ENCODE data around the gene KCNG2.

DNA sequence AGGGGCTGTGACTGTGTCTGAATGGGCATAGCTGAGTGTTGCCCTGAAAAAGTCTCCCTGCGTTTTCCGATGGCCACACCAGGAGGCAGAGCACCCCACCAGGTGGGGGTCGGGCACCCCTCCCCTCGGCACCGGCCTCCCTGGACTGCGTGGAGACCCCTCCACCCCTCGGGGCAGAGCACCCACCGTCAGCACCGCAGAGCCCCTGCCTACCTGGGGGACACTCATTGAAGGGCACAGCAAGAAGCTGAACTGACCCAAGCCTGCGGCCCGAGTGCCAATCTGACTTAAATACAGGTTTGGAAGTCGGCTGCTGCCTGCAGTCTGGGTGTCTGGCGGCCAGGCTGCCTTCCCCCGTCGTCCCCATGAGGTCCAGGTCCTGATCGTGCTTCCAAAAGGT, 69.9 kb downstream of the KCNG2 start:
- TF ChIP-seq, protein P1, sequence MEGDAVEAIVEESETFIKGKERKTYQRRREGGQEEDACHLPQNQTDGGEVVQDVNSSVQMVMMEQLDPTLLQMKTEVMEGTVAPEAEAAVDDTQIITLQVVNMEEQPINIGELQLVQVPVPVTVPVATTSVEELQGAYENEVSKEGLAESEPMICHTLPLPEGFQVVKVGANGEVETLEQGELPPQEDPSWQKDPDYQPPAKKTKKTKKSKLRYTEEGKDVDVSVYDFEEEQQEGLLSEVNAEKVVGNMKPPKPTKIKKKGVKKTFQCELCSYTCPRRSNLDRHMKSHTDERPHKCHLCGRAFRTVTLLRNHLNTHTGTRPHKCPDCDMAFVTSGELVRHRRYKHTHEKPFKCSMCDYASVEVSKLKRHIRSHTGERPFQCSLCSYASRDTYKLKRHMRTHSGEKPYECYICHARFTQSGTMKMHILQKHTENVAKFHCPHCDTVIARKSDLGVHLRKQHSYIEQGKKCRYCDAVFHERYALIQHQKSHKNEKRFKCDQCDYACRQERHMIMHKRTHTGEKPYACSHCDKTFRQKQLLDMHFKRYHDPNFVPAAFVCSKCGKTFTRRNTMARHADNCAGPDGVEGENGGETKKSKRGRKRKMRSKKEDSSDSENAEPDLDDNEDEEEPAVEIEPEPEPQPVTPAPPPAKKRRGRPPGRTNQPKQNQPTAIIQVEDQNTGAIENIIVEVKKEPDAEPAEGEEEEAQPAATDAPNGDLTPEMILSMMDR (IDR thresholded peaks at IDR 0.05; ENCODE audit: low read depth, low read length) = no peak
- TF ChIP-seq EZH2phosphoT487 (IDR thresholded peaks at IDR 0.05; ENCODE audit: low read depth) = no peak
